HUES64 (cell line): ENCODE results near the gene CCDC30.
"Not testable (repeated sequence)": the region's sequence is repeated elsewhere in the genome, so short reads cannot be mapped to it uniquely, and the experiment has no call there.

ENCODE experiments used
- H3K27ac ChIP-seq: 2 replicates; pipeline ENCODE4 v1.7.0; 2013; ENCODE audit warnings: low read depth, low read length, inconsistent platforms
- H3K27me3 ChIP-seq: 2 replicates; pipeline ENCODE4 v1.6.1; 2013; ENCODE audit warnings: mild to moderate bottlenecking, low read length; ENCODE audit not compliant: insufficient read depth
- H3K36me3 ChIP-seq: 2 replicates; pipeline ENCODE4 v1.6.1; 2013; ENCODE audit warnings: mild to moderate bottlenecking, low read length; ENCODE audit not compliant: insufficient read depth
- H3K4me1 ChIP-seq: 2 replicates; pipeline ENCODE4 v1.6.1; 2013; ENCODE audit warnings: mild to moderate bottlenecking, low read length, moderate library complexity; ENCODE audit not compliant: insufficient read depth
- H3K4me3 ChIP-seq: 2 replicates; pipeline ENCODE4 v1.5.1; 2013; ENCODE audit warnings: mild to moderate bottlenecking, low read length, moderate library complexity
- H3K9ac ChIP-seq: 2 replicates; pipeline ENCODE4 v1.6.1; 2013; ENCODE audit warnings: mild to moderate bottlenecking, low read depth, low read length
- H3K9me3 ChIP-seq: 2 replicates; pipeline ENCODE4 v1.6.1; 2013; ENCODE audit warnings: low read depth, low read length; ENCODE audit not compliant: insufficient read depth
- WGBS: fragments of 150-250, 120-280 bp; methylation state at CpG from one replicate; pipeline ENCODE4 v1.1.7; 2013; ENCODE audit warnings: missing lambda C conversion rate; 5-methylcytosine and 5-hydroxymethylcytosine counted together

Gene CCDC30

GRCh38 chr1:42453386-42453785 is 9.7 kb upstream of the CCDC30 start:
- H3K36me3 ChIP-seq = peaks cover 6% of the 10 kb centered on the region
- WGBS = 92% methylated on average over 4 of the region's 4 CpGs
- H3K4me1 ChIP-seq = peaks cover 7% of the 10 kb centered on the region; the same call in 1 of the 2 replicates
- H3K9me3 ChIP-seq = no peaks in the 10 kb centered on the region
- H3K4me3 ChIP-seq = no peak overlapping the region
- H3K27me3 ChIP-seq = no peaks in the 10 kb centered on the region
- H3K27ac ChIP-seq = no peak overlapping the region
- H3K9ac ChIP-seq = no peak overlapping the region

GRCh38 chr1:42454403-42454802 is 8.7 kb upstream of the CCDC30 start:
- Histone ChIP-seq H3K27me3 (no peaks in the 10 kb centered on the region), H3K9me3 (no peaks in the 10 kb centered on the region), H3K4me3 (no peak overlapping the region), H3K36me3 (peaks cover 16% of the 10 kb centered on the region), H3K4me1 (peaks cover 7% of the 10 kb centered on the region; the same call in 1 of the 2 replicates), H3K27ac (no peak overlapping the region), H3K9ac (no peak overlapping the region)
- 93% methylated on average over 5 of the region's 5 CpGs for WGBS

GRCh38 chr1:42456010-42456753 is 6.9 kb upstream of the CCDC30 start, which contains the start of the genes PPCS and ZMYND12:
PPCS (plus strand) TSS chr1:42456543; CDS start chr1:42456566, 23 bp downstream.
ZMYND12 (minus strand) TSS chr1:42456022; CDS start chr1:42455997, 25 bp downstream.
- H3K27me3 ChIP-seq = no peaks in the 10 kb centered on the region
- peaks cover 31% of the 10 kb centered on the region for H3K36me3 ChIP-seq
- under 1% methylated on average over 66 of the region's 66 CpGs for WGBS
- H3K9ac ChIP-seq = peak within 1 kb of the TSS; percentile 89
- peaks cover 7% of the 10 kb centered on the region; the same call in 1 of the 2 replicates for H3K4me1 ChIP-seq
- no peaks in the 10 kb centered on the region for H3K9me3 ChIP-seq
- H3K4me3 ChIP-seq = peak within 1 kb of the TSS; percentile 74
- peak within 1 kb of the TSS; percentile 87 for H3K27ac ChIP-seq

GRCh38 chr1:42456754-42457089 is 6.4 kb upstream of the CCDC30 start:
- no peaks in the 10 kb centered on the region for H3K9me3 ChIP-seq
- H3K4me3 ChIP-seq = peak overlapping the region; percentile 74
- peaks cover 31% of the 10 kb centered on the region for H3K36me3 ChIP-seq
- peak overlapping the region; percentile 89 for H3K9ac ChIP-seq
- WGBS = 2% methylated on average over 23 of the region's 23 CpGs
- no peaks in the 10 kb centered on the region for H3K27me3 ChIP-seq
- peaks cover 7% of the 10 kb centered on the region; the same call in 1 of the 2 replicates for H3K4me1 ChIP-seq
- H3K27ac ChIP-seq = peak overlapping the region; percentile 87

GRCh38 chr1:42461196-42461595 is 1.9 kb upstream of the CCDC30 start:
- H3K36me3 ChIP-seq = peaks cover 31% of the 10 kb centered on the region
- peaks cover 15% of the 10 kb centered on the region; the same call in 1 of the 2 replicates for H3K4me1 ChIP-seq
- no peaks in the 10 kb centered on the region for H3K9me3 ChIP-seq
- no peak overlapping the region for H3K4me3 ChIP-seq
- peaks cover 10% of the 10 kb centered on the region; the same call in 1 of the 2 replicates for H3K27me3 ChIP-seq
- H3K9ac ChIP-seq = no peak overlapping the region
- H3K27ac ChIP-seq = no peak overlapping the region
- WGBS = 90% methylated on average over 2 of the region's 2 CpGs

GRCh38 chr1:42463921-42464320 is 835 bp downstream of the CCDC30 start:
- Histone ChIP-seq H3K27ac (no peak overlapping the region), H3K36me3 (peaks cover 20% of the 10 kb centered on the region), H3K9ac (no peak overlapping the region), H3K4me1 (peaks cover 10% of the 10 kb centered on the region; the same call in 1 of the 2 replicates), H3K9me3 (no peaks in the 10 kb centered on the region), H3K4me3 (peak overlapping the region; percentile 73), H3K27me3 (peaks cover 10% of the 10 kb centered on the region; the same call in 1 of the 2 replicates)
- 92% methylated on average over 3 of the region's 3 CpGs for WGBS

GRCh38 chr1:42466030-42466429 is 2.9 kb downstream of the CCDC30 start:
- Histone ChIP-seq H3K27me3 (peaks cover 10% of the 10 kb centered on the region; the same call in 1 of the 2 replicates), H3K4me1 (peaks cover 10% of the 10 kb centered on the region; the same call in 1 of the 2 replicates), H3K36me3 (no peaks in the 10 kb centered on the region), H3K9ac (no peak overlapping the region), H3K4me3 (no peak overlapping the region), H3K9me3 (no peaks in the 10 kb centered on the region), H3K27ac (no peak overlapping the region)
- WGBS = 91% methylated on average over 2 of the region's 2 CpGs

GRCh38 chr1:42469727-42470126 is 6.6 kb downstream of the CCDC30 start:
- Histone ChIP-seq H3K36me3 (no peaks in the 10 kb centered on the region), H3K4me1 (no peaks in the 10 kb centered on the region)

GRCh38 chr1:42476605-42477004 is 13.5 kb downstream of the CCDC30 start:
- no peak overlapping the region for H3K4me3 ChIP-seq
- H3K9ac ChIP-seq = no peak overlapping the region
- H3K27ac ChIP-seq = no peak overlapping the region
- H3K27me3 ChIP-seq = no peaks in the 10 kb centered on the region
- H3K9me3 ChIP-seq = no peaks in the 10 kb centered on the region
- H3K4me1 ChIP-seq = no peaks in the 10 kb centered on the region
- no peaks in the 10 kb centered on the region for H3K36me3 ChIP-seq
- 83% methylated on average over 1 of the region's 4 CpGs for WGBS

More at GRCh38 chr1:42469727-42470126, 6.6 kb downstream of the CCDC30 start:
- H3K27ac ChIP-seq = no peak overlapping the region
- H3K4me3 ChIP-seq = no peak overlapping the region
- 0 out of 2 replicates have a peak, but pooled peaks cover under 1% of the 10 kb centered on the region for H3K27me3 ChIP-seq
- H3K9ac ChIP-seq = no peak overlapping the region
- WGBS = 92% methylated on average over 2 of the region's 2 CpGs
- no peaks in the 10 kb centered on the region for H3K9me3 ChIP-seq

GRCh38 chr1:42477354-42477753 is 14.3 kb downstream of the CCDC30 start:
- H3K9me3 ChIP-seq, H3K27ac ChIP-seq, H3K9ac ChIP-seq, H3K4me1 ChIP-seq, H3K36me3 ChIP-seq, H3K27me3 ChIP-seq, H3K4me3 ChIP-seq: not testable (repeated sequence)
- 90% methylated on average over 4 of the region's 4 CpGs for WGBS

GRCh38 chr1:42477775-42478174 is 14.7 kb downstream of the CCDC30 start:
- no peaks in the 10 kb centered on the region for H3K27me3 ChIP-seq

More at GRCh38 chr1:42477775-42478174, 14.7 kb downstream of the CCDC30 start:
- H3K27ac ChIP-seq = no peak overlapping the region
- no peak overlapping the region for H3K9ac ChIP-seq
- 87% methylated on average over 3 of the region's 3 CpGs for WGBS
- H3K36me3 ChIP-seq = no peaks in the 10 kb centered on the region
- no peaks in the 10 kb centered on the region for H3K9me3 ChIP-seq
- no peak overlapping the region for H3K4me3 ChIP-seq
- H3K4me1 ChIP-seq = no peaks in the 10 kb centered on the region
